H9 (cell line): ENCODE results near the gene MEF2A. TPM values are rescaled to one million over a fixed set of nuclear protein-coding genes. Genes with fewer than 3 reads are reported as not detected.

Source experiments
- DNase-seq: peaks from one replicate; pipeline ENCODE4 v3.0.0-alpha.2; 2017
- H2AFZ ChIP-seq: one replicate; pipeline ENCODE4 v1.6.1; 2013; ENCODE audit warnings: mild to moderate bottlenecking, low read length, control low read depth, moderate library complexity
- H2AK5ac ChIP-seq: 2 replicates; pipeline ENCODE4 v1.6.1; 2013; ENCODE audit warnings: low read length, control low read depth, mixed read lengths; ENCODE audit not compliant: insufficient read length
- H2BK120ac ChIP-seq: one replicate; pipeline ENCODE4 v1.6.1; 2013; ENCODE audit warnings: low read depth, mild to moderate bottlenecking, low read length, control low read depth, inconsistent platforms; ENCODE audit not compliant: poor library complexity, severe bottlenecking
- H2BK12ac ChIP-seq: 2 replicates; pipeline ENCODE4 v1.6.1; 2013; ENCODE audit warnings: low read length, control low read depth, mixed read lengths, low read depth; ENCODE audit not compliant: insufficient read length
- H2BK15ac ChIP-seq: 2 replicates; pipeline ENCODE4 v1.6.1; 2013; ENCODE audit warnings: low read depth, low read length, control low read depth
- H2BK20ac ChIP-seq: one replicate; pipeline ENCODE4 v1.6.1; 2013; ENCODE audit warnings: low read depth, mild to moderate bottlenecking, low read length, control low read depth, inconsistent platforms; ENCODE audit not compliant: poor library complexity, severe bottlenecking
- H2BK5ac ChIP-seq: 2 replicates; pipeline ENCODE4 v1.6.1; 2013; ENCODE audit warnings: low read length, control low read depth, mixed read lengths; ENCODE audit not compliant: insufficient read length
- H3K14ac ChIP-seq: 2 replicates; pipeline ENCODE4 v1.6.1; 2013; ENCODE audit warnings: low read length, control low read depth; ENCODE audit not compliant: insufficient read depth
- H3K18ac ChIP-seq: 2 replicates; pipeline ENCODE4 v1.6.1; 2013; ENCODE audit warnings: low read depth, mild to moderate bottlenecking, mixed read lengths, low read length, control low read depth; ENCODE audit not compliant: insufficient read length
- H3K23ac ChIP-seq: 2 replicates; pipeline ENCODE4 v1.6.1; 2013; ENCODE audit warnings: low read length, control low read depth, mixed read lengths, low read depth; ENCODE audit not compliant: insufficient read length
- H3K23me2 ChIP-seq: 2 replicates; pipeline ENCODE4 v1.6.1; 2013; ENCODE audit warnings: low read depth, mild to moderate bottlenecking, mixed read lengths, low read length, control low read depth; ENCODE audit not compliant: insufficient read length, poor library complexity, severe bottlenecking
- H3K27ac ChIP-seq: 2 replicates; pipeline ENCODE4 v1.5.1; 2013; ENCODE audit warnings: low read length, control low read depth, mixed read lengths, low read depth; ENCODE audit not compliant: insufficient read length
- H3K27me3 ChIP-seq: 2 replicates; pipeline ENCODE4 v1.6.1; 2013; ENCODE audit warnings: low read length, control low read depth, inconsistent platforms; ENCODE audit not compliant: insufficient read depth
- H3K4ac ChIP-seq: 2 replicates; pipeline ENCODE4 v1.6.1; 2013; ENCODE audit warnings: low read depth, mild to moderate bottlenecking, control low read depth, inconsistent platforms, low read length, moderate library complexity
- H3K4me1 ChIP-seq: 2 replicates; pipeline ENCODE4 v1.6.1; 2013; ENCODE audit warnings: low read length, control low read depth, inconsistent platforms; ENCODE audit not compliant: insufficient read depth
- H3K4me2 ChIP-seq: 2 replicates; pipeline ENCODE4 v1.6.1; 2013; ENCODE audit warnings: low read length, control low read depth, mixed read lengths; ENCODE audit not compliant: insufficient read length, insufficient read depth
- H3K56ac ChIP-seq: 2 replicates; pipeline ENCODE4 v1.6.1; 2013; ENCODE audit warnings: low read depth, mild to moderate bottlenecking, mixed read lengths, low read length, control low read depth; ENCODE audit not compliant: insufficient read length
- H3K79me1 ChIP-seq: 2 replicates; pipeline ENCODE4 v1.6.1; 2013; ENCODE audit warnings: low read depth, mild to moderate bottlenecking, moderate library complexity, low read length, control low read depth, inconsistent platforms; ENCODE audit not compliant: insufficient read depth, poor library complexity, severe bottlenecking
- H3K79me2 ChIP-seq: 2 replicates; pipeline ENCODE4 v1.6.1; 2013; ENCODE audit warnings: low read length, control low read depth, inconsistent platforms; ENCODE audit not compliant: insufficient read depth
- H3K9ac ChIP-seq: 2 replicates; pipeline ENCODE4 v1.6.1; 2013; ENCODE audit warnings: low read length, control low read depth, mixed read lengths; ENCODE audit not compliant: insufficient read length; ENCODE audit errors: extremely low read depth
- H3K9me3 ChIP-seq: one replicate; pipeline ENCODE4 v1.6.1; 2013; ENCODE audit warnings: low read depth, low read length, inconsistent platforms; ENCODE audit not compliant: control insufficient read depth
- H3T11ph ChIP-seq: one replicate; pipeline ENCODE4 v1.6.1; 2013; ENCODE audit warnings: mild to moderate bottlenecking, low read length, control low read depth, inconsistent platforms
- H4K20me1 ChIP-seq: one replicate; pipeline ENCODE4 v1.6.1; 2013; ENCODE audit not compliant: control insufficient read depth, insufficient read length, insufficient read depth
- H4K5ac ChIP-seq: 2 replicates; pipeline ENCODE4 v1.6.1; 2013; ENCODE audit warnings: low read depth, mild to moderate bottlenecking, mixed read lengths, low read length, control low read depth; ENCODE audit not compliant: insufficient read length
- H4K8ac ChIP-seq: replicated peaks from 2 replicates; pipeline ENCODE4 v1.6.1; 2013; ENCODE audit warnings: low read length, control low read depth, mixed read lengths, low read depth; ENCODE audit not compliant: insufficient read length
- H4K91ac ChIP-seq: 2 replicates; pipeline ENCODE4 v1.6.1; 2013; ENCODE audit warnings: low read depth, mild to moderate bottlenecking, moderate library complexity, mixed read lengths, low read length, control low read depth; ENCODE audit not compliant: insufficient read length
- H3K27ac Mint-ChIP-seq, 3 experiments: 2 replicates in 2 of 3; 3 replicates in 1 of 3; pipeline ENCODE4 v1.8.0; 2020 to 2021; ENCODE audit warnings: mixed read lengths in 3 of 3, mild to moderate bottlenecking in 1 of 3, moderate library complexity in 1 of 3
- H3K27me3 Mint-ChIP-seq: 2 replicates; pipeline ENCODE4 v1.8.0; 2021; ENCODE audit warnings: low read depth, mild to moderate bottlenecking, moderate library complexity, mixed read lengths
- H3K36me3 Mint-ChIP-seq, 3 experiments: 2 replicates in 2 of 3; 3 replicates in 1 of 3; pipeline ENCODE4 v1.8.0; 2020 to 2021; ENCODE audit warnings: low read depth in 3 of 3, mixed read lengths in 3 of 3; ENCODE audit not compliant: insufficient read depth in 1 of 3
- H3K4me1 Mint-ChIP-seq, 2 experiments: 2 replicates each; pipeline ENCODE4 v1.8.0; 2020; ENCODE audit warnings: mixed read lengths in 2 of 2
- H3K4me3 Mint-ChIP-seq, 2 experiments: 2 replicates in 1 of 2; 3 replicates in 1 of 2; pipeline ENCODE4 v1.8.0; 2020 to 2021; ENCODE audit warnings: mild to moderate bottlenecking in 2 of 2, mixed read lengths in 2 of 2, moderate library complexity in 1 of 2
- H3K9me3 Mint-ChIP-seq, 2 experiments: 2 replicates in 1 of 2; 3 replicates in 1 of 2; pipeline ENCODE4 v1.8.0; 2020; ENCODE audit warnings: mild to moderate bottlenecking in 2 of 2, mixed read lengths in 2 of 2, moderate library complexity in 1 of 2
- CTCF ChIP-seq: fragments of 200-600 bp; sonication (generic); conservative IDR thresholded peaks from 3 replicates; pipeline ENCODE4 v1.8.0; 2021; ENCODE audit warnings: antibody characterized with exemption, mild to moderate bottlenecking
- total RNA-seq: library from RNA; stranded (reverse); gene quantifications from 2 replicates; pipeline ENCODE4 v1.2.1, GENCODE V29; 2021

The MEF2A gene
- total RNA-seq, 1 experiment from 2014 or later: 20.7 TPM

- no peaks in the 10 kb centered on the region for H3K9me3 Mint-ChIP-seq
- Histone ChIP-seq H3K4ac (no peak overlapping the region), H2BK5ac (no peak overlapping the region)
Observed at GRCh38 chr15:99545605-99546004, 20.2 kb upstream of the MEF2A start.

More at GRCh38 chr15:99545605-99546004, 20.2 kb upstream of the MEF2A start:
- Mint-ChIP-seq H3K27ac (no peak overlapping the region), H3K4me1 (no peaks in the 10 kb centered on the region), H3K36me3 (no peaks in the 10 kb centered on the region), H3K4me3 (no peak overlapping the region), H3K27me3 (no peaks in the 10 kb centered on the region)
- no peak overlapping the region for H2BK15ac ChIP-seq
- H3K18ac ChIP-seq: no peak overlapping the region
- H4K5ac ChIP-seq: no peak overlapping the region
- H4K20me1 ChIP-seq: no peaks in the 10 kb centered on the region
- no peak overlapping the region for H3T11ph ChIP-seq
- no peak overlapping the region for H3K4me2 ChIP-seq
- no peak for TF ChIP-seq CTCF
- H3K9ac ChIP-seq: no peak overlapping the region
- no peak overlapping the region for H3K27ac ChIP-seq
- H3K9me3 ChIP-seq: no peaks in the 10 kb centered on the region
- H3K23ac ChIP-seq: no peak overlapping the region
- H3K23me2 ChIP-seq: no peaks in the 10 kb centered on the region
- no peak overlapping the region for H2AK5ac ChIP-seq
- H2BK12ac ChIP-seq: no peak overlapping the region
- no peaks in the 10 kb centered on the region for H3K79me1 ChIP-seq
- no peak for DNase-seq
- no peak overlapping the region for H4K8ac ChIP-seq
- H2AFZ ChIP-seq: no peak overlapping the region
- H3K56ac ChIP-seq: no peak overlapping the region
- H3K79me2 ChIP-seq: no peaks in the 10 kb centered on the region
- no peak overlapping the region for H3K14ac ChIP-seq
- no peak overlapping the region for H2BK20ac ChIP-seq
- H2BK120ac ChIP-seq: no peak overlapping the region
- no peak overlapping the region for H4K91ac ChIP-seq
- H3K27me3 ChIP-seq: no peaks in the 10 kb centered on the region
- no peaks in the 10 kb centered on the region for H3K4me1 ChIP-seq
